ENCODE results near the gene KCNK1. TPM values are rescaled to one million over a fixed set of nuclear protein-coding genes. Genes with fewer than 3 reads are reported as not detected.

KCNK1 gene
- total and polyA plus RNA-seq, 2 of the 13 experiments (the other 11 are each of a cell fraction or from before 2014, with no cell fraction given): not detected

GRCh38 chr1:233656032-233656635 lies 42.2 kb downstream of the KCNK1 start:
- no peak overlapping the region for H3K4me3 ChIP-seq (replicated peaks in 1 of 3; ENCODE audit: insufficient read depth in 1 of 3, low read depth in 2 of 3, low read length in 3 of 3)
- POLR2A ChIA-PET: no interaction called here
- no peak for ATAC-seq
- intact Hi-C loops (cut with micrococcal nuclease; ENCODE audit: unreplicated experiment) (no loop called here), in situ Hi-C loops (cut with HindIII; ENCODE audit: extremely low pct_ligation_motif_present, low pct_unique_long_range_greater_than_20kb) (no loop called here)
- 52% methylated on average over 3 of the region's 5 CpGs for WGBS (ENCODE audit: low lambda C conversion rate)
- no peaks in the 10 kb centered on the region for H3K79me2 ChIP-seq (ENCODE audit: insufficient read depth, low read length)
- no TSS peak for BruUV-seq (replicated peaks)
- no peaks in the 10 kb centered on the region for H3K27me3 ChIP-seq (ENCODE audit: control insufficient read depth in 1 of 2, insufficient read depth in 2 of 2, low read length in 2 of 2)
- H3K9ac ChIP-seq (ENCODE audit: insufficient read depth, low read depth, low read length): no peak overlapping the region
- no peak for TF ChIP-seq ZNF878 (CRISPR knock-in tag; IDR thresholded peaks at IDR 0.05)
- H3K9me3 ChIP-seq (ENCODE audit: low read length): no peaks in the 10 kb centered on the region
- no peak overlapping the region for H2AFZ ChIP-seq (ENCODE audit: low read length)
- no peaks in the 10 kb centered on the region for H3K4me1 ChIP-seq (ENCODE audit: insufficient read depth, low read length)
- no peak for DNase-seq (ENCODE audit: low spot score)
- H4K20me1 ChIP-seq (ENCODE audit: insufficient read depth, low read length): no peaks in the 10 kb centered on the region
- H3K27ac ChIP-seq (ENCODE audit: extremely low read length, insufficient read depth, low read length): no peak overlapping the region
- H3K4me2 ChIP-seq (ENCODE audit: low read depth, low read length): no peak overlapping the region
- H3K36me3 ChIP-seq (replicated peaks in 1 of 2; ENCODE audit: control insufficient read depth in 1 of 2, insufficient read depth in 2 of 2, low read length in 2 of 2): no peaks in the 10 kb centered on the region
- CTCF ChIA-PET (ENCODE audit: low intra/inter-chr PET ratio, low total read pairs): no interaction called here
- FAIRE-seq: no peak

GRCh38 chr1:233656687-233657086 lies 42.8 kb downstream of the KCNK1 start:
- H3K27me3 ChIP-seq (ENCODE audit: control insufficient read depth in 1 of 2, insufficient read depth in 2 of 2, low read length in 2 of 2): no peaks in the 10 kb centered on the region
- POLR2A ChIA-PET: no interaction called here
- no peak for FAIRE-seq
- CTCF ChIA-PET (ENCODE audit: low intra/inter-chr PET ratio, low total read pairs): no interaction called here
- in situ Hi-C loops (cut with HindIII; ENCODE audit: extremely low pct_ligation_motif_present, low pct_unique_long_range_greater_than_20kb) (no loop called here), intact Hi-C loops (cut with micrococcal nuclease; ENCODE audit: unreplicated experiment) (no loop called here)
- no peaks in the 10 kb centered on the region for H3K9me3 ChIP-seq (ENCODE audit: low read length)
- no peak overlapping the region for H3K27ac ChIP-seq (ENCODE audit: extremely low read length, insufficient read depth, low read length)
- no peak overlapping the region for H3K4me2 ChIP-seq (ENCODE audit: low read depth, low read length)
- H3K9ac ChIP-seq (ENCODE audit: insufficient read depth, low read depth, low read length): no peak overlapping the region
- H3K4me1 ChIP-seq (ENCODE audit: insufficient read depth, low read length): no peaks in the 10 kb centered on the region
- DNase-seq (ENCODE audit: low spot score): no peak
- no peaks in the 10 kb centered on the region for H3K79me2 ChIP-seq (ENCODE audit: insufficient read depth, low read length)
- no peak for ATAC-seq
- H3K4me3 ChIP-seq (replicated peaks in 1 of 3; ENCODE audit: insufficient read depth in 1 of 3, low read depth in 2 of 3, low read length in 3 of 3): no peak overlapping the region
- no peak overlapping the region for H2AFZ ChIP-seq (ENCODE audit: low read length)
- no TSS peak for BruUV-seq (replicated peaks)
- H3K36me3 ChIP-seq (replicated peaks in 1 of 2; ENCODE audit: control insufficient read depth in 1 of 2, insufficient read depth in 2 of 2, low read length in 2 of 2): no peaks in the 10 kb centered on the region
- H4K20me1 ChIP-seq (ENCODE audit: insufficient read depth, low read length): no peaks in the 10 kb centered on the region
- 9% methylated on average over 3 of the region's 3 CpGs for WGBS (ENCODE audit: low lambda C conversion rate)
- TF ChIP-seq ZNF557 (CRISPR knock-in tag; IDR thresholded peaks at IDR 0.05): no peak
- no peak for TF ChIP-seq ZBTB3 (CRISPR knock-in tag; IDR thresholded peaks at IDR 0.05; ENCODE audit: borderline replicate concordance, low read depth)
- TF ChIP-seq ZNF800 (CRISPR knock-in tag; IDR thresholded peaks at IDR 0.05): no peak
- no peak for TF ChIP-seq ZSCAN5A (CRISPR knock-in tag; IDR thresholded peaks at IDR 0.05; ENCODE audit: borderline replicate concordance)
- no peak for TF ChIP-seq STAT6 (CRISPR knock-in tag; IDR thresholded peaks at IDR 0.05; ENCODE audit: borderline replicate concordance)
- no peak for TF ChIP-seq ZNF572 (CRISPR knock-in tag; IDR thresholded peaks at IDR 0.05)
- no peak for TF ChIP-seq ZNF33A (CRISPR knock-in tag; IDR thresholded peaks at IDR 0.05; ENCODE audit: borderline replicate concordance)
- no peak for TF ChIP-seq ZNF616 (CRISPR knock-in tag; IDR thresholded peaks at IDR 0.05; ENCODE audit: low read depth)
- no peak for TF ChIP-seq ZFY (CRISPR knock-in tag; IDR thresholded peaks at IDR 0.05)
- TF ChIP-seq MLLT10 (CRISPR knock-in tag; IDR thresholded peaks at IDR 0.05): no peak
- no peak for TF ChIP-seq ZNF749 (CRISPR knock-in tag; IDR thresholded peaks at IDR 0.05; ENCODE audit: borderline replicate concordance)
- no peak for TF ChIP-seq RXRA (CRISPR knock-in tag; IDR thresholded peaks at IDR 0.05)
